Activated CD4-positive, alpha-beta T cell treated with anti-CD3 and anti-CD28 coated beads, Interleukin-2, amount 50 U/mL, for 24 hours (primary cell): ENCODE data around the gene CYREN.
"Not testable (repeated sequence)": the region's sequence is repeated elsewhere in the genome, so short reads cannot be mapped to it uniquely, and the experiment has no call there.

ENCODE experiments used
- DNase-seq, 2 donors: peaks; one replicate each; pipeline ENCODE4 v3.0.0-alpha.2; 2020; ENCODE audit warnings: low read depth in 1 of 2, low spot score in 1 of 2

The CYREN gene

DNA sequence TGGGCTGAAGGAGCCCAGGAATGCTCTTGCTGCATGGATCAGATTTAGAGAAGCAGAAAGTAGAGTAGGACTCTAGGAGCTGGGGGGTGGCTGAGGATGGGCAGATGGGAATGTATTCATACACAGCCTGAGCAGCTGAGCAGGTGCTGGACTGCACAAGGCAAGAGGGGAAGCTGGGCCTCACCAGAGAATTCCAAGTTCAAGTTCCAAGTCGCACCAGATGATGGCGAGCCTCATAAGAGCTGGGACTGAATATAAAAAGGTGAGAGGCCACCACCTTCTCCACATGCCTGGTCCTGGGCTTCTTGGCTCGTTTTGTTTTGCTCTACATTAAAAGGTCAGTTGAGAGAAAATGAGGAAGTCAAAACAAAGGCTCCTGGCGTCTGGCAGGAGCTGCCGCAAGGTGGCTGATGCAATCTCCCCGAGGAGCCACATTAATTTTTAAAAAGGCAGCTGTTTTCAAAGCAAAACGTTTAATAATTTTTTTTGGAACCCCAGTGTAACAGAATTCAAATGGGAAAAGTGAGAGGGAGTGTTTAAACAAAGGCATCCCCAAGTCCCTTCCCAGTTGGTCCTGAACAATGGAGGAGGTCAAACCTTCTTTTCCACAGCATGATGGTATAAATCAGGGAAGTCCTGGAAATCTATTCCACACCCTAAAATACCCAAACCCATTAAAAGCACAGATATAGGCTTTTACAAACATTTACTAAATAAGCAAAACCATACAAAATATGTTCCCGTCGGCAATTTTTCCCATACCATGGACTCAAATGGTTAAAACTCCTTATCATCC lies 9.5 kb downstream of the CYREN start:
- no peak for DNase-seq

- no peak for DNase-seq
Observed at GRCh38 chr7:135160098-135160857, 10.2 kb downstream of the CYREN start.

- DNase-seq = no peak
Observed at GRCh38 chr7:135159359-135160085, 11.0 kb downstream of the CYREN start.

DNA sequence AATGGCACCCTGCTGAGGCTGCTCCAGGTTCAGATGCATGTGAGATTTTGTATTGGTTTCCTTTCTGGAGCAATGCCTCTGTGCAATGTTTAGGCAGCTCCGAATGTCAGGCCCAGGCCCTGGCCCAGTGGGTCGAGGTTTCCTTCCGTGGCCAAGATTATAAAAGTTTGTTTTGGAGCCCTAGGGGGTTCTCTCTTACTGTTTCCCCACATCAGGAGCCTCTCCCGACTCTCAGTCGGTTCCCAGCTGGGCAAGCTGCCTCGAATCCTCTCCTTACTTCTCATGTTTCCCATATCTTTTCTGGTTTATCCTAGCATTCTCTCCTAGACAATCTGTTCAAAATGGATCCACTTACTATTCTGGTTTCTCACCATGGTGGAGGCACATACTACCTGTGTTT lies 11.6 kb downstream of the CYREN start:
- DNase-seq = no peak

DNA sequence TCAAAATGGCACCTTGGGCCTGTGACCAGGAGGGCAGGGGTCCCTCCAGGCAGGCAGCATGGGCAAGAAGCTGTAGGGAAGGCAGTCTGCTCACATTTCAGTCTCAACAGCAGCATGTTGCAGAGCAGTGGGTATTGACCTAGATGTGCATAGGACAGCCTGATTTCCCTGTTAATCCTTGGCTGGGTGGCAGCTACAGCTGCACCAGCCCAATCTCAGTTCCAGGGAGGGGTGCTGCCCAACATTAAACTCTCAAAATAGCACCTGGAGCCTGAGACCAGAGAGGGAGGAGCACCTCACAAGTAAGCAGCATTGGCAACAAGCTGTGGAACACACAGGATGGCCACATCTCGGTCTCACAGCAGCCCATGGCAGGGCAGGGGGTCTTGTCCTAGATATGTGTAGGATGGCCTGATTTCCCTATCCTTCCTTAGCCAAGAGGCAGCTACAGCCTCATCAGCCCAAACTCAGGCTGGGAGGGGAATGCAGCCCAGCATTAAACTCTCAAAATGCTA lies 12.3 kb downstream of the CYREN start:
- no peak for DNase-seq

GRCh38 chr7:135156290-135156689 lies 14.2 kb downstream of the CYREN start:
- DNase-seq = no peak

- DNase-seq = no peak
Observed at GRCh38 chr7:135154734-135155133, 15.8 kb downstream of the CYREN start.

DNA sequence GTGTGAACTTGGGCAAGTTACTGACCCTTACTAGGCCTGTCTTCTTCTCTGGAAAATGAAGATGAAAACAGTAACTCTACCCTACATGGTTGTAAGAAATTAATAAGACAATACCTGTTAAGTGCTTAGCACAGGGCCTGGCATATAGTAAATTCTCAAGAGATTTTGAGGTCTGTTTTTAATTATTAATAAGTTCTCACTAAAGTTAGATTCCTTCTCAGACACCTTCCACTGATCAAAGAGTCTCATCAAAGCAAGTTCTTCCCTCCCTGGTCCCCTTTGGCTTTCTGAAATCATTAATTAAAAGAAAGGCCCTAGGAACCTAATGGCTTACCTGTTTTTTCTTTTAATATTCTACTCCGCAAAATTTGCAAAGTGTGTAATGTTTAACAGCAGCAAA lies 18.1 kb downstream of the CYREN start:
- DNase-seq = no peak

GRCh38 chr7:135151533-135151932 lies 19.0 kb downstream of the CYREN start:
- DNase-seq = no peak

DNA sequence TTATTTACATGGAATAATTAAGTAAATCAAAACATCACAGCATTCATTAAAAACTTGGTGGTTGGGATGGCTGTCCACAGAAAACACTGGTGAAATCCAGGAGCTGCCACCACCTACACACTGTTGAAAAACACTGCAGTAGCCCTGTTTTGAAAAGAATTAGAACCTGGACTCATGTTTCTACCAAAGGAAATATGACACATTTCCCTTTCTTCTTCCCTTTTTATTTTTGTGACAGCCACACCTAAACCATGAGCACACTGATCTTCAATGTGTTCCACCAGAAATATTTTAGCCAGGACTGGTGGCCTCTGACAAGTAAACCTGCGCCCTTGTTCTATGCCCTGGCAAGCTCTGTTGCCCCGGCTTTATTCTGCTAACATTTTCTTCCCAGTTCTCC lies 19.4 kb downstream of the CYREN start:
- DNase-seq = no peak

DNA sequence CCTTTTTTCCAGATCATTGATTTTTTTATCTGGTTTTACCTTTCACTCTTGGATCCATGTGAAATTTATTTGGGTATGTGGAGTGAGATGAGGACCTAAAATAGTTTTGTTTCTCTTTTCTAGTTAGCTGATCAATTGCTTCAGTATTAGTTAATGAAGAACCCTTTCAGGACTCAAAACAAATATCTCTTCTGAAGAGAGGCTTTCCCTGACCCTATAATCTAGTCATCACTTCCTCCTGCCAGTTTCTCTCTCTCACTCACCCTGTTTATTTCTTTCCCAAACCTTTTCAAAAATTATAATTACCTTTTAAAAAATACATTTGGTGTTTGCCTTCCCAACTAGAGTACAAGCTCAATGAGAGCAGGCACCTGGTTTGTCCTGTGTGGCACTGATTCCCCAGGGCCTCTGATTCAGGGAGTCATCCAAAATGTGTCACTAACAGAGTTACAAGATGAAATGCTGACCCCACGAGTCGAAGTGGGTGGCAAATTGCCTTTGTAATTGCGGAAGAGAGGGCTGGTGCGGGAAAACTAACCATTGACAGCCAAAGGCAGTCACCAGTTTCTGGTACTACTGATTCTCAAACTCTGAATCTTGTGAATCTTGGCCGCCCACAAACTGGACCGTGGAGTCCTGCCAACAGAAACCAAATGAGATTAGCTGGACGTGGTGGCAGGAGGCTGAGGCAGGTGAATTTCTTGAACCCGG lies 20.3 kb downstream of the CYREN start:
- no peak for DNase-seq

- DNase-seq = peak in 1 of 2 donors; percentile 65
Observed at GRCh38 chr7:135147899-135148721, 22.4 kb downstream of the CYREN start, which contains the start of gene TMEM140. TSS of gene TMEM140 (plus strand) at chr7:135148072. CDS start at chr7:135164442, 16,370 bp downstream.

DNA sequence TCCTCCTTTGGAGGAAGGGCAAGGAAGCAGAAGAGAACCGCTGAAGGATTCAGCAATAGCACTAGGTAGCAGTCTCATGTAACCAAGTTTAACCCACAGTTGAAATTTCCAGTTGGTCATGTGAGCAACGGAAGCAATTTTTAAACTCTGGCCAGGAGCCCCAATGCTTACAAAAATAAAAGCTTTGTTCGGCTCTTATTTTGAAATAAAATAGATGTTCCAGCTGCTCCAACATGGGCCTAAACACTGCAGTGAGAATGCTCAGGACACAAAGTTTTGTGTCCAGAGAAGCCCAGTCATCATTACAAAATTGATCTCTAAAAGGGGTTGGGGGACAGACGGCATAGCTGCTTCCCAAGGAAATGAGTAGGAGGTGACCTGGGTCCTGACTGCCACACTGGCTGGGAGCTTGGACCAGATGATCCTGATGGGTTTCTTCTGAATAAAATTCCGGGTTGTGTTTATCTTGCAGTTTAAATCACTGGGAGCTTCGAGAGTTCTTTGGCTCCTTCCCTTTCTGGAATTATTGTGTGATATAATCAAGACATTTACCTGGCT lies 23.1 kb downstream of the CYREN start:
- no peak for DNase-seq

DNA sequence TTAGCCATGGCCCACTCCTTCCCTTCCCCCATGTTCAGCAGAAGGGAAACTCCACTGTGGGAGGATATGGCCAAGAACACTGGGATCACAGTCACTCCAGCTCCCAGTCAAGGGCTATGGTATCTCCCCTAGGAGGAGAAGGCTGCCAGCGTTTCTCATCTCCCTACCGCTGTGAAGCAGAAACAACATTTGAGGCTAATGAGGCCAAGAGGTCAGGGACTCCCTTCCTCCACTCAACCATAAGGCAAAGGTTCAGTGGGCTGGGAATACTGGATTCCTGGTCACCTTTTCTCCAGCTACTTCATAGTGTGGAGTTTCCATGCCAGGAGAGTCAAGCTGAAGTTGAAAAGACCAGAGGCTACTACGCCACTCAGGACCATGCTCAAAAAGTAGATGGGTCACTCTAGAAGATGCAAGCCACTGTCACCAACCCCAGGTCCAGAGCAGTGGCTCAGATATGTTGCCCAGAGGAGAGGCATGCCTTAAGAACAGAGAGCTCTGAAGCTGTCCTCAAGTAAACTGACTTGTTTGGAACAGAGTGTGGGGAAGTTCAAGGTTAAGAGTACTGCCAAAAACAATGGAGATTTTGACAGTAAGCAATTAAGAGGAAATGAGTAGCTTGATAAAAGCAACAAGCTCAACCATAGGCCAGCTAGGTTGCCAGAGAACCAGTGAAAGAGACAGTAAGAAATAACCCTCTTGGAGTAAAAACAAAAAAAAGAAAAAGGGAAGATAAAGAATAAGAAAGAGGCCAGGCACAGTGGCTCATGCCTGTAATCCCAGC lies 26.4 kb downstream of the CYREN start:
- no peak for DNase-seq

- DNase-seq = no peak
Observed at GRCh38 chr7:135129579-135129978, 40.9 kb downstream of the CYREN start.

- no peak for DNase-seq
Observed at GRCh38 chr7:135128931-135129330, 41.6 kb downstream of the CYREN start.

- DNase-seq = not testable (repeated sequence)
Observed at GRCh38 chr7:135124631-135125030, 45.9 kb downstream of the CYREN start.

DNA sequence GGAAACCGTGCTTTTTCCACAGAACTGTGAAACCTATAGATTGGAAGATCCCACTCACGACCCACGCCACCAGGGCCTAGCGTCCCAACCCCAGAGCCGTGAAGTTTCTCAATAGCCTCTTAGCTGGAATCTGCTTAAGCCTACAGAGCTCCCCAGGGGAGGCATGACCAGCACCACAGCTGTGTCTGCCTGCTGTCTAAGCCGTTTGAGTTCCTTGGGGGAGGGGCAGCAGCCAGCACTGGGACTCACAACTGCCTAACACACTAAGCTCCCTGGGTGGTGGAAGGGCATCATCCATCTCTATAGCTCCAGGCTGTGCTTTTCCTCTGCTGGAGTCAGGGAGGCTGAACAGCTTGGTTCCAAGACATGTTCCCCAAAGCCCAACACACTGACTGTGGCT lies 48.6 kb downstream of the CYREN start:
- DNase-seq = no peak

GRCh38 chr7:135117096-135117495 lies 53.4 kb downstream of the CYREN start:
- DNase-seq = no peak
